ENCODE results near the gene DCDC2. TPM values are rescaled to one million over a fixed set of nuclear protein-coding genes. Genes with fewer than 3 reads are reported as not detected.

Gene DCDC2
- total and polyA plus RNA-seq, 2 donors (not counting 3 experiments of a cell fraction or from before 2014, with no cell fraction given): not detected

DNA sequence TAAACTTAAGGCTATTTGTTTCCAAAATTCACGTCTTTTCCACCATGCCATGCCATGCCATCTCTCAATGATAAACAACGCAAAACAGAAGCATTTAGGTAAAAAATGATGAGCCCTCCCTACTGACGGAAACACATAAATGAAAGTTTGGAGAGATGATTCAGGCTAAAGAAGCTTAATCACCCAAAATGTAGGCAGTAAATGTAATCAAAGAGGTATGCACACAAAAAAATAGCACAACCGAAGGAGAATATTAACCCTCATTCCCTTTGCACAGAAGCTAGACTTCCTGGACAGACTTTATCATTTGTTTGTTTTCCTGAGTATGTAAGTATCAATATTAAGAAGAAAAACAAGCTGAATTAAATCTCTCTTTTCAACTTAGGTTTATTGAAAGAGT, 28.8 kb downstream of the DCDC2 start:
- Histone ChIP-seq H3K4me2 (ENCODE audit: insufficient read depth, low read length) (no peak overlapping the region), H3K27me3 (ENCODE audit: control insufficient read depth in 2 of 2, insufficient read depth in 2 of 2, low read length in 2 of 2) (no peaks in the 10 kb centered on the region), H3K9me1 (replicated peaks; ENCODE audit: control insufficient read depth, extremely low read depth, insufficient read depth, low read length) (no peaks in the 10 kb centered on the region), H3K4me1 (ENCODE audit: control insufficient read depth, extremely low read depth, insufficient read depth, low read length) (no peaks in the 10 kb centered on the region), H3K36me3 (ENCODE audit: control insufficient read depth in 2 of 2, extremely low read depth in 1 of 2, insufficient read depth in 2 of 2, low read length in 2 of 2) (no peaks in the 10 kb centered on the region), H3K4me3 (replicated peaks in 1 of 3; ENCODE audit: insufficient read depth in 1 of 3, low read depth in 1 of 3, low read length in 3 of 3) (no peak overlapping the region), H3K9ac (replicated peaks; ENCODE audit: extremely low read depth, insufficient read depth, low read length) (no peak overlapping the region), H2AFZ (ENCODE audit: low read depth, low read length) (no peak overlapping the region), H4K20me1 (replicated peaks; ENCODE audit: control insufficient read depth, extremely low read depth, insufficient read depth, low read length) (no peaks in the 10 kb centered on the region), H3K9me3 (replicated peaks; ENCODE audit: control insufficient read depth, insufficient read depth, low read length) (no peaks in the 10 kb centered on the region), H3K79me2 (ENCODE audit: control insufficient read depth, insufficient read depth, low read length) (no peaks in the 10 kb centered on the region), H3K27ac (ENCODE audit: insufficient read depth, low read depth, low read length) (no peak overlapping the region)
- ChIA-PET CTCF (no interaction called here), POLR2A (no interaction called here)
- dilution Hi-C loops (cut with MboI; ENCODE audit: extremely low pct_ligation_motif_present, low sequenced_read_pairs) (no loop called here), intact Hi-C loops (cut with micrococcal nuclease) (no loop called here)
- FAIRE-seq: no peak
- BruUV-seq (replicated peaks): no TSS peak
- no peak for DNase-seq (ENCODE audit: low read depth, low spot score)
- TF ChIP-seq FOS (IDR thresholded peaks at IDR 0.05; ENCODE audit: borderline replicate concordance, insufficient read depth, low read length) (no peak), MYC (IDR thresholded peaks at IDR 0.05; ENCODE audit: low read depth, low read length) (no peak), EZH2 (IDR thresholded peaks at IDR 0.05; ENCODE audit: borderline replicate concordance, low read depth, low read length, severe bottlenecking) (no peak), GATA2 (IDR thresholded peaks at IDR 0.05; ENCODE audit: insufficient read depth, insufficient read length, low read depth, low read length) (no peak), POLR2A (IDR thresholded peaks at IDR 0.05; ENCODE audit: low read depth, low read length) (no peak), MAX (IDR thresholded peaks at IDR 0.05; ENCODE audit: insufficient read depth, insufficient read length) (no peak), POLR2AphosphoS5 (IDR thresholded peaks at IDR 0.05; ENCODE audit: insufficient read depth, low read depth, low read length) (no peak), JUN (IDR thresholded peaks at IDR 0.05; ENCODE audit: borderline replicate concordance, insufficient read depth, insufficient read length, low read depth) (no peak)
- TF ChIP-seq, protein P1, sequence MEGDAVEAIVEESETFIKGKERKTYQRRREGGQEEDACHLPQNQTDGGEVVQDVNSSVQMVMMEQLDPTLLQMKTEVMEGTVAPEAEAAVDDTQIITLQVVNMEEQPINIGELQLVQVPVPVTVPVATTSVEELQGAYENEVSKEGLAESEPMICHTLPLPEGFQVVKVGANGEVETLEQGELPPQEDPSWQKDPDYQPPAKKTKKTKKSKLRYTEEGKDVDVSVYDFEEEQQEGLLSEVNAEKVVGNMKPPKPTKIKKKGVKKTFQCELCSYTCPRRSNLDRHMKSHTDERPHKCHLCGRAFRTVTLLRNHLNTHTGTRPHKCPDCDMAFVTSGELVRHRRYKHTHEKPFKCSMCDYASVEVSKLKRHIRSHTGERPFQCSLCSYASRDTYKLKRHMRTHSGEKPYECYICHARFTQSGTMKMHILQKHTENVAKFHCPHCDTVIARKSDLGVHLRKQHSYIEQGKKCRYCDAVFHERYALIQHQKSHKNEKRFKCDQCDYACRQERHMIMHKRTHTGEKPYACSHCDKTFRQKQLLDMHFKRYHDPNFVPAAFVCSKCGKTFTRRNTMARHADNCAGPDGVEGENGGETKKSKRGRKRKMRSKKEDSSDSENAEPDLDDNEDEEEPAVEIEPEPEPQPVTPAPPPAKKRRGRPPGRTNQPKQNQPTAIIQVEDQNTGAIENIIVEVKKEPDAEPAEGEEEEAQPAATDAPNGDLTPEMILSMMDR (IDR thresholded peaks at IDR 0.05; ENCODE audit: extremely low read depth in 1 of 2, insufficient read depth in 1 of 2, low read depth in 1 of 2, low read length in 2 of 2): no peak
